Hepatocyte (in vitro differentiated cells): ENCODE data around the gene GRIA1. TPM values are rescaled to one million over a fixed set of nuclear protein-coding genes. Genes with fewer than 3 reads are reported as not detected.

Source experiments
- DNase-seq: peaks from one replicate; pipeline ENCODE4 v3.0.0-alpha.2; 2016; ENCODE audit warnings: low spot score
- H2AFZ ChIP-seq: fragments of 200-600 bp; sonication (generic); 2 replicates; pipeline ENCODE4 v1.6.0; 2016; ENCODE audit warnings: antibody characterized with exemption, mild to moderate bottlenecking
- H3K27ac ChIP-seq: fragments of 200-600 bp; sonication (generic); 2 replicates; pipeline ENCODE4 v1.5.1; 2016; ENCODE audit warnings: mild to moderate bottlenecking
- H3K27me3 ChIP-seq: fragments of 200-600 bp; sonication (generic); 2 replicates; pipeline ENCODE4 v1.6.1; 2016
- H3K36me3 ChIP-seq: fragments of 200-600 bp; sonication (generic); replicated peaks from 2 replicates; pipeline ENCODE4 v1.5.1; 2016; ENCODE audit warnings: low read depth; ENCODE audit not compliant: insufficient read depth
- H3K4me1 ChIP-seq: fragments of 200-600 bp; sonication (generic); 2 replicates; pipeline ENCODE4 v1.5.1; 2016; ENCODE audit warnings: mild to moderate bottlenecking, moderate library complexity; ENCODE audit not compliant: insufficient read depth
- H3K4me2 ChIP-seq: fragments of 200-600 bp; sonication (generic); 2 replicates; pipeline ENCODE4 v1.6.0; 2016
- H3K4me3 ChIP-seq: fragments of 200-600 bp; sonication (generic); 2 replicates; pipeline ENCODE4 v1.5.1; 2016; ENCODE audit warnings: mild to moderate bottlenecking
- H3K79me2 ChIP-seq: fragments of 200-600 bp; sonication (generic); 2 replicates; pipeline ENCODE4 v1.6.0; 2017; ENCODE audit warnings: mild to moderate bottlenecking
- H3K9me2 ChIP-seq: fragments of 200-600 bp; sonication (generic); replicated peaks from 2 replicates; pipeline ENCODE4 v1.6.0; 2017; ENCODE audit warnings: mild to moderate bottlenecking; ENCODE audit not compliant: insufficient read depth
- H3K9me3 ChIP-seq: fragments of 200-600 bp; sonication (generic); 2 replicates; pipeline ENCODE4 v1.5.1; 2016; ENCODE audit warnings: low read depth, mild to moderate bottlenecking
- H4K20me1 ChIP-seq: fragments of 200-600 bp; sonication (generic); 2 replicates; pipeline ENCODE4 v1.6.0; 2016; ENCODE audit warnings: mild to moderate bottlenecking; ENCODE audit not compliant: insufficient read depth, poor library complexity, severe bottlenecking
- EZH2 ChIP-seq: fragments of 200-600 bp; sonication (generic); IDR thresholded peaks from 2 replicates; pipeline ENCODE4 v1.6.1; 2016; ENCODE audit warnings: antibody characterized with exemption, mild to moderate bottlenecking, borderline replicate concordance
- EZH2phosphoT487 ChIP-seq: fragments of 200-600 bp; sonication (generic); IDR thresholded peaks from one replicate; pipeline ENCODE4 v1.6.1; 2018; ENCODE audit warnings: antibody characterized with exemption, mild to moderate bottlenecking, low read depth, moderate library complexity; ENCODE audit not compliant: unreplicated experiment, severe bottlenecking
- WGBS: methylation state at CpG from one replicate; pipeline ENCODE4 v1.1.6; 2016; ENCODE audit warnings: low lambda C conversion rate; ENCODE audit errors: missing lambda C conversion rate; 5-methylcytosine and 5-hydroxymethylcytosine counted together
- polyA plus RNA-seq: library from polyadenylated mRNA; unstranded; fragments of >200 nt; fragmentation: Nextera tagmentation; extraction: Ambion mirVana; gene quantifications from 2 replicates; pipeline ENCODE4 v1.2.1, GENCODE V29; 2016
- total RNA-seq: library from RNA; depleted of rRNA; stranded (reverse); fragments of >200 nt; gene quantifications from 2 replicates; pipeline ENCODE4 v1.2.3, GENCODE V29; 2014
- TF ChIP-seq, protein P1 (sequence below): fragments of 200-600 bp; sonication (generic); IDR thresholded peaks from 2 replicates; pipeline ENCODE4 v1.5.1; 2016; ENCODE audit warnings: antibody characterized with exemption, mild to moderate bottlenecking; ENCODE audit not compliant: poor library complexity

GRIA1 gene
- total and polyA plus RNA-seq, 2 experiments from 2014 or later, result 0.29 to 0.50 TPM

DNA sequence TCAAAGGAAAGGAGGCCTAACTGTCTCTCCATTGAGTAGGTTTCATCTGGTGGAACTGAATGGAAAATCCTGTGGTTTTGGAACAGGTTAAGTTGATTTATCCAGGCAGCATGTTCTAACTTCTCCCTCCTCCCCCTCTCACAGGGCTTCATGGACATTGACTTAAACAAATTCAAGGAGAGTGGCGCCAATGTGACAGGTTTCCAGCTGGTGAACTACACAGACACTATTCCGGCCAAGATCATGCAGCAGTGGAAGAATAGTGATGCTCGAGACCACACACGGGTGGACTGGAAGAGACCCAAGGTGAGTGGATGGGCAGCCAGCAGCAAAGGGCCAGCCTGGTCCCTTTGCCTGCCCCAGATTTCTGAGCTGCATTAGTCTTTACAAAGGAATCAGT lies 183.9 kb downstream of the GRIA1 start:
- no peaks in the 10 kb centered on the region for H3K4me1 ChIP-seq
- H2AFZ ChIP-seq, result no peak overlapping the region
- no peak overlapping the region for H3K4me2 ChIP-seq
- H3K4me3 ChIP-seq, result no peak overlapping the region
- 94% methylated on average over 4 of the region's 4 CpGs for WGBS
- no peak overlapping the region for H3K27ac ChIP-seq
- H3K36me3 ChIP-seq, result no peaks in the 10 kb centered on the region
- no peaks in the 10 kb centered on the region for H3K27me3 ChIP-seq
- TF ChIP-seq EZH2, result no peak
- no peak for TF ChIP-seq EZH2phosphoT487
- TF ChIP-seq, protein P1, sequence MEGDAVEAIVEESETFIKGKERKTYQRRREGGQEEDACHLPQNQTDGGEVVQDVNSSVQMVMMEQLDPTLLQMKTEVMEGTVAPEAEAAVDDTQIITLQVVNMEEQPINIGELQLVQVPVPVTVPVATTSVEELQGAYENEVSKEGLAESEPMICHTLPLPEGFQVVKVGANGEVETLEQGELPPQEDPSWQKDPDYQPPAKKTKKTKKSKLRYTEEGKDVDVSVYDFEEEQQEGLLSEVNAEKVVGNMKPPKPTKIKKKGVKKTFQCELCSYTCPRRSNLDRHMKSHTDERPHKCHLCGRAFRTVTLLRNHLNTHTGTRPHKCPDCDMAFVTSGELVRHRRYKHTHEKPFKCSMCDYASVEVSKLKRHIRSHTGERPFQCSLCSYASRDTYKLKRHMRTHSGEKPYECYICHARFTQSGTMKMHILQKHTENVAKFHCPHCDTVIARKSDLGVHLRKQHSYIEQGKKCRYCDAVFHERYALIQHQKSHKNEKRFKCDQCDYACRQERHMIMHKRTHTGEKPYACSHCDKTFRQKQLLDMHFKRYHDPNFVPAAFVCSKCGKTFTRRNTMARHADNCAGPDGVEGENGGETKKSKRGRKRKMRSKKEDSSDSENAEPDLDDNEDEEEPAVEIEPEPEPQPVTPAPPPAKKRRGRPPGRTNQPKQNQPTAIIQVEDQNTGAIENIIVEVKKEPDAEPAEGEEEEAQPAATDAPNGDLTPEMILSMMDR, result no peak
- H3K9me3 ChIP-seq, result no peaks in the 10 kb centered on the region
- H3K9me2 ChIP-seq, result no peaks in the 10 kb centered on the region
- H4K20me1 ChIP-seq, result no peaks in the 10 kb centered on the region
- no peak for DNase-seq
- no peaks in the 10 kb centered on the region for H3K79me2 ChIP-seq

DNA sequence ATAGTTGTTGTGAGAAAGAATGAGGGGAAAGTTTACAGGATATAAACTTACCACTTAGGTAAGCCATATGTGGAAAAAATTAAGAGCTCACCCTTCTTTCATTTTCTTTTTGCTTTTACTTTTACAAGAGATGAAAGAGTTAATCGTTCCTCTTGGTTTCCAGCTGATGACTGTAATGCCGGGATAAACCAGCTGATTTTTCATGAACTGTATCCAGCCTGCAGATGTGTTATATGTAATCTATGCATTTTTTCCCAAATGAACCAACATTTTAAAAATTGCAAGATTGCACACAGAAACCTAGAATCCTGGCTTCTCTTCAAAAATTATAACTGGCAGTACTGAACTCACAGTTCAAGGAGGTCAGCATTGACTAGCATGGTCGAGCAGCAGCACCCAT lies 185.9 kb downstream of the GRIA1 start:
- H3K27ac ChIP-seq, result no peak overlapping the region
- H3K27me3 ChIP-seq, result no peaks in the 10 kb centered on the region
- TF ChIP-seq, protein P1, result no peak
- TF ChIP-seq EZH2 (no peak), EZH2phosphoT487 (no peak)
- H3K4me2 ChIP-seq, result no peak overlapping the region
- no peaks in the 10 kb centered on the region for H3K79me2 ChIP-seq
- H3K4me1 ChIP-seq, result no peaks in the 10 kb centered on the region
- H2AFZ ChIP-seq, result no peak overlapping the region
- no peaks in the 10 kb centered on the region for H4K20me1 ChIP-seq
- no peaks in the 10 kb centered on the region for H3K36me3 ChIP-seq
- no peak for DNase-seq
- no peaks in the 10 kb centered on the region for H3K9me2 ChIP-seq
- 47% methylated on average over 3 of the region's 3 CpGs for WGBS
- no peaks in the 10 kb centered on the region for H3K9me3 ChIP-seq
- no peak overlapping the region for H3K4me3 ChIP-seq

DNA sequence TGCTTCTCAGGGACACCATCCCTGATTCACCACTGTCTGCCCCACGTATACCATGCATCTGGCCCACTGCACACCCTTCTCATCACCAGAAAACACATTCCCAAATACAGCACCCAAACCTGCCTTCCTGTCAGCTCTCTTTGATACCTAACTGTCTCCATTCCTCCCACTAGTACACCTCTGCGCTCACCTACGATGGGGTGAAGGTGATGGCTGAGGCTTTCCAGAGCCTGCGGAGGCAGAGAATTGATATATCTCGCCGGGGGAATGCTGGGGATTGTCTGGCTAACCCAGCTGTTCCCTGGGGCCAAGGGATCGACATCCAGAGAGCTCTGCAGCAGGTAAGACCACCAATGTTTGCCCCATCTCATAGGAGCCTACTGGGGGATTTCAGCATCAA lies 186.4 kb downstream of the GRIA1 start:
- no peaks in the 10 kb centered on the region for H3K79me2 ChIP-seq
- H3K4me3 ChIP-seq, result no peak overlapping the region
- no peak for DNase-seq
- no peaks in the 10 kb centered on the region for H3K9me3 ChIP-seq
- no peaks in the 10 kb centered on the region for H3K36me3 ChIP-seq
- TF ChIP-seq, protein P1, result no peak
- TF ChIP-seq EZH2phosphoT487 (no peak), EZH2 (no peak)
- H2AFZ ChIP-seq, result no peak overlapping the region
- 51% methylated on average over 7 of the region's 7 CpGs for WGBS
- no peaks in the 10 kb centered on the region for H3K4me1 ChIP-seq
- no peaks in the 10 kb centered on the region for H4K20me1 ChIP-seq
- no peaks in the 10 kb centered on the region for H3K27me3 ChIP-seq
- no peaks in the 10 kb centered on the region for H3K9me2 ChIP-seq
- no peak overlapping the region for H3K27ac ChIP-seq
- H3K4me2 ChIP-seq, result no peak overlapping the region
